GM08714 (cell line): Measurements from ENCODE around the gene LEFTY1.

Source experiments
- H3K4me3 ChIP-seq: fragments of 200-500 bp; sonication (Bioruptor generic); 2 replicates; pipeline ENCODE4 v1.5.1; 2014; ENCODE audit warnings: mild to moderate bottlenecking, low read length, inconsistent platforms
- ZNF274 ChIP-seq: IDR thresholded peaks from 2 replicates; pipeline ENCODE4 v1.6.1; 2012; ENCODE audit warnings: mild to moderate bottlenecking, low read depth, low read length

LEFTY1 gene

DNA sequence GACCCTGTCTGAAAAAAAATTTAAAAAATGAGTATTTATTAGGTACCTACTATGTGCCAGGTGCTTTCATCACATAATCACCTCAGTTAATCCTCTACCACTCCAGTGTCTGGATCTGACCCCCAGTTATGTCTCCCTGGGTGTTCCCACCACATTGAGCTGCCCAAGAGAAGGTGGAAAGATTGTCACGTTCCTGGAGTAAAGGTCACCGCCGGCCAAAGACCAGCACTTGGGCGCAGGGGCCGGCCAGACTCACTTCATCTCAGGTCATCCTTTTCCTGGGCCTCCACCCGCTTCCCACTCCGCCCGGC, 34.4 kb upstream of the LEFTY1 start:
- no peak for TF ChIP-seq ZNF274
- H3K4me3 ChIP-seq, result peak overlapping the region; percentile 82

DNA sequence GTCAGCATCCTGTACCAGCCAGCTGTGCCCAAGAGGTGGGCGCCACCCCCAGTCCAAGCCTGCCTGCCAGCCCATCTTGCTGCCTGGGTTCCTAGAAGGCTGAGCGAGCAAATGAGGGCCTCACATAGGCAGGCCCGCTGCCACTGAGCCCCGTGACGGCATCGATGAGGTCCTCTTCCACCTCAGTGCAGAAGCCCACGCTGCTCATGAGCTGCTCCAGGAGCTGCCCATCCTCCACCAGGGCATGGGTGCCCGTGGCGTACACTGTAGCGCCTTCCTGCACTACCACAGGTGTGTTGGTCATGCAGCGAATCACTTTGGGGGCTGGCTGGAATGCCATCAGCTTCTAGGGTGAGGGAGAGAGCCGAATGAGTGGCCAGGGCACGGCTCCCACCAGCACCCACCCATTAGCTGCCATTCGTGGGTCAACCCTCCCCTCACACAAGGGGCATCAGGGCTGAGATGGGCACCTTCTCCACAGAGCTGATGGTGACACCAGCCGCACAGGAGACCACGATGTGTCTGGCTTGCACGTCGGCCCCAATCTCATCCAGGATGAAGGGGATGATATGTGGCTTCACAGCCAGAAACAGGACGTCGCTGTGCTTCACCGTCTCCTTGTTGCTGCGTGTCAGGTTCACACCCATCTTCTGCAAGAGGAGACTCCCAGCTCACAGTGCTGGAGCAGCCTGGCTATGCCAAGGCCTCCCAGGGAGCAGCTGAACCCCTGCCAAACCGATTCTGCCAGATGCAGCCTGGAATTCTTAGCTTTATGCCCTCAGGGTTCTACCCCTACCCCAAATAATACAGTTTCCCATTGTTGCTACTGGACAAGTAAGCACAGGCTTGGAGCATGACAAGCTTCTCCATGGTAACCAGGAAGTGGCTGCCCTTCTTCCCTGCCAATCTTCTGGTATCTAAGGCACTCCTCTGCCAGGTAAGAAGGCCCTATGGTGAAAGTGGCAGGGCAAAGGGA, 33.1 kb upstream of the LEFTY1 start:
- no peak overlapping the region for H3K4me3 ChIP-seq
- no peak for TF ChIP-seq ZNF274

DNA sequence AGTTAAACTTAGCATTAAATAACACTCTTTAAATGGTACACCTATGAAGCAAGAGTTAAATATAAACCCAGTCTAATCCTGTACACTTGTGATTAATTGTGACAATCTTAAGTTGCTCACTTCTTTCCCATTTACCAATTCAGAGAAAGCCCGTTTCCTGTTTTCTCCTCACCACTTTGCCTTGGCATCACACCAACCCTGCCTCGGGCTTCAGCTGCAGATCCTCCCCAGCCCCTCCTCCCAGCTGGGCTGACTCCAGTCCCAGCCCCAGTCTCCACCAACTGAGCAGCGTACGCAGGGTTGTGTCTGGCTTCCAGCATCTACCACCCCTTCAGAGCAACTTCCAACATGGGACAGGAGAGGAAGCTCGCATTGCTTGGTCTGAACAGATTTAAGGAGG, 31.0 kb upstream of the LEFTY1 start:
- no peak overlapping the region for H3K4me3 ChIP-seq
- no peak for TF ChIP-seq ZNF274

DNA sequence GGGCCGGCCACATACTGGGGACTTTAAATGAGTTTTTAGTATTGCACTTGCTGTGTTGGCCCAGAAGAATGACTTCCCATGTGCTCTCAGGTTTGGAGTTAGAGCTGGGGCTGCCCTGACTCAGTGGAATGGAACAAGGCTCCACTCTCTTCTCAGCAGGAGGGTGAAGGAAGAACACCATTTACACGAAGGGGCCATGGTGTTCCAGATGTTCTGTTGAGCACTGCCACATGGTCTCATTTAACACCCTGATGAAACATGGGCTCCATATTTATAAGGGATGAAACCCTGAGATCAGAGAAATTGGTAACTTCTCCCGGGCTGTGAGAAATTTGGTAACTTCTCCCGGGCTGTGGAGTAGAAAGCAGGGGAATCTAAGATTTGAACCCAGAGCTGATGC, 29.3 kb upstream of the LEFTY1 start:
- TF ChIP-seq ZNF274, result no peak
- no peak overlapping the region for H3K4me3 ChIP-seq

DNA sequence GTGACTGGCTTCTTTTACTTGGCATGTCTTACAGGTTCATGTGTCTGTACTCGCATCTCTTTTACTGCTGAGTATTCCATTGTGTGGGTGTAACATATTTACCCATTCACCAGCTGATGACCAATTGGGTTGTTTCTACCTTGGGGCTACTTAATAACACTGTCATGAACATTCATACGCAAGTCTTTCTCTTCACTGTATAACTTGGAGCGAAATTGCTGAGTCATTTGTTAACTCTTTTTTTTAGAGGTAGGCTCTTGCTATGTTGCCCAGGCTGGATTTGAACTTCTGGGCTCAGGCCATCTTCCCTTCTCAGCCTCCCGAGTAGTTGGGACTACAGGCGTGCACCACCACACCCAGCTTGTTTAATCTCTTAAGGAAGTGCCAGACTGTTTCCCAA, 28.6 kb upstream of the LEFTY1 start:
- no peak overlapping the region for H3K4me3 ChIP-seq
- no peak for TF ChIP-seq ZNF274

DNA sequence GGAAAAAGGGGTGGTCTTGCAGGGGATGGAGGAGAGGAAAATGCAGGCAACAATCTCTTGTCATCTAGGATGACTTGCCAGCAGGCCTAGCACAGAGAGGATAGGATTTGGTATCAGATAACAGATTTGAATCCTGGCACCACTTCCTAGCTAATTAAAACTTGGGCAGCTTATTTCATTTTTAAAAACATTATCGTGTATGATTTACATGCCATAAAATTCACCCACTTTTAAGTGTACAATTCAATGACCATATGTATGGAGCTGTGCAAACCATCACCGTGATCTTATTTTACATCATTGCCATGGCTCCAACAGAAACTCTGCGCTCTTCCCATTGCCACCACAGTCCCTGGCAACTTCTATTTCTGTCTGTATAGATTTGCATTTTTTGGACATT, 28.2 kb upstream of the LEFTY1 start:
- no peak for TF ChIP-seq ZNF274
- H3K4me3 ChIP-seq, result no peak overlapping the region

DNA sequence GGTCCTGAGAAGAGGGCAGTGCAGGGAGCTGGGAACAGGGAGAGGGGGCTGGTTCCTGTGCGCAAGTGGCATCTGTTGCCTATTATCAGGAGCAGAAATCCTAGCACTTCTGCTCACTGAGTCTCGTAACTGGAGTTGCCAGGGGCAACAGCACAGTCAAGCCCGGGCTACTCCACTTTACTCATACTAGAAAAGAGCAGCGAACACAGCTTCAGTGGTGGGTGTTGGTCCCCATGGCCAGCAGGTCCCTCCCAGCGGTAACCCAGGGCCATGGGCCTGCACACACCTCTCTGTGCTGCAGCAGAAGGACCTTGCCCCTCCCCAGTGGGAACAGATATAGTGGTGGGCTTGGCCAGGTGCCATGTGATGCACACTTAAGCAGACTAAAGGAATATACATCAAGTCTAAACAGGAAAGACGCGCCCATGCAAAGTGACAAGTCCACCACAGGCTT, 26.6 kb upstream of the LEFTY1 start:
- no peak for TF ChIP-seq ZNF274
- H3K4me3 ChIP-seq, result no peak overlapping the region

DNA sequence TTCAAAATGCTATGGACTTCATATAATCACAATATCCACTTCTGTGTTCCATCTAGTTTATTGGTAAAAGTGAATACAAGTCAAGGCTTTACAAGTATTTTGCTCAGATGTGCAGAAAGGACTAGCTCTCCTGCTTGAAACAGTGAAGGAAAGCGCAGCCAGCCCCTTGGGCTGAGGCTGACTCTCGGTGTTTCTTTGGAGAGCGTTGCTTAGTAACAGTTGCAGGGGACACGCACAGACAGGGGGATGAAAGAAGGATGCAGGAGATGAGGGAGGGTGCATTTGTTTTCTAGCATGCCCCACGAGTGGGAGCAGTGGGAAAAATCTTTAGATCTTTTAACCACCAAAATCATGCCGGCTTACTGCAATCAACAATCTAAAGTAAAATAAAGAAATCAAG, 26.0 kb upstream of the LEFTY1 start:
- H3K4me3 ChIP-seq, result no peak overlapping the region

DNA sequence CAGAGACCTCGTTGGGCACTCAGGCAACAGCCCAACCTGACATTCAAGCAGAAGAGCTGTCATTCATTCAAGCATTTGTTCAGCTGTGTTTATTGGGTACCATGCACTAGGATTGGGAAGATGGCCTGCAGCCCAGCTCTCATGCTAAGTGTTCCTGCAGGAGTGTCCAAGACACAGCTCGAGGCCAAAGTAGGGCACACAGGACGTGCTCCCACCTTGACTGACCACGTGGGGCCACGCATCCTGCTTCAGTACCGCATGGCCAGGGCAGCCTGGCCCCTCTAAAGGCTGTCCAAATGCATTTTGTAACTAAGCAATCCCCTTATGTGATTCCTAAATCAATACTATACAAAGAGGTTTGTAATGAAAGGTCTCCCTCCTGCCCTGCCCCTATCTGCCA, 25.4 kb upstream of the LEFTY1 start:
- no peak for TF ChIP-seq ZNF274
- H3K4me3 ChIP-seq, result no peak overlapping the region

More for the DNA sequence above, 26.0 kb upstream of the LEFTY1 start:
- no peak for TF ChIP-seq ZNF274

DNA sequence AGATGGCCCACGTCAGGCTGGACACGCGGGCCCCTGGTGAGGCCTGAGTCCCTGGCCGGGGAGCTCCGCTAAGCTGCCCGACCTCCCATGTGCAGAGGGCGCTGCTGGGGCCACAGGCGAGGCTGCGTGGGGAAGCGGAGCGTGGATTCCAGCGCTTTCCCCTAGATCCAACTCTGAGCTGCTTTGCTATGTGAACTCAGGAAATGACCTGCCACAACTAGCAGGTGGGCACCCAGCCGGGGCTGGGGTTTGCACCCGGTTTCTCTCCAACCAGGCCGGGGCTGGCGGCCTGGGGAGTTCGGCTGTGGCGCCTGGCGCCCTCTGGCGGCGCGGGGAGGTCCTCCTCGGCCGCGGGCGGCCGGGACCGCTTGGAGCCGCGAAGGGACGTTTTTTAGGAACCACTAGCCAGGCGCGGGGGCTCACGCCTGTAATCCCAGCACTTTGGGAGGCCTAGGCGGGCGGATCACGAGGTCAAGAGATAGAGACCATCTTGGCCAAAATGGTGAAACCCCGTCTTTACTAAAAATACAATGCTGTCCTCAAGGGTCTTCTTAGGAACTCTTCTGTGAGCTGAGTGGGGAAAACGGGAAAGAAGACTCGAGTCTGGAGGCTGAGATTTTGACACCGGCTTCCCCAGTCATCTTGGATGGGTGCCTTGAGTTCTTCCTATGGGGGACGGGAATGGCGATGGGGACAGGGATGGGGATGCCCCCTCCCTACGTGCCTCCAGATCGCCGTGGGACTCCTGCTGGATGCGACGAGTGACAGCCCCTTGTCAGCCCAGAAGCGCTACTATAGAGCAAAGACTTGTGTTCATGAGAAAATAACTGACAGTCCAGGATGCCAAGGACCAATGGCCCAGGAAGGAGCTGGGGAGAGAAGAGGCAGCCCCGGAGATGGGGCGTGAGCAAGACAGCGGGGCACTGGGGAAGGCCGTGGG, 22.5 kb upstream of the LEFTY1 start:
- TF ChIP-seq ZNF274, result no peak
- no peak overlapping the region for H3K4me3 ChIP-seq

DNA sequence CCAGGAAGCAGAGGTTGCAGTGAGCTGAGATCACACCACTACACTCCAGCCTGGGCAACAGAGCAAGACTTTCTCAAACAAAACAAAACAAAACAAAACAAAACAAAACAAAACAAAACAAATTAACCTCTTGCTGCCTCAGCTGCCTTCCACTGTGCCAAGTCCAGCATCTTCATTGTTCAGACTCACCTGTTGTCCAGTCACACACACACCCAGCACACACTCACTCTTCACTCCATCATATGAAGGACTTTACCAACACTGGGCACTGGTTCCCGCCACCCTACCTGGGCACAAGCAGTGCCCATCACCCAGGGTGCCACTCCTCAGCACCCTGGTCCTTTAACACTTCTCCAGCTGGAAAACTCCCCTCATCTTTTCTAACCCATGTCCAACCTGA, 20.5 kb upstream of the LEFTY1 start:
- no peak for TF ChIP-seq ZNF274
- no peak overlapping the region for H3K4me3 ChIP-seq

DNA sequence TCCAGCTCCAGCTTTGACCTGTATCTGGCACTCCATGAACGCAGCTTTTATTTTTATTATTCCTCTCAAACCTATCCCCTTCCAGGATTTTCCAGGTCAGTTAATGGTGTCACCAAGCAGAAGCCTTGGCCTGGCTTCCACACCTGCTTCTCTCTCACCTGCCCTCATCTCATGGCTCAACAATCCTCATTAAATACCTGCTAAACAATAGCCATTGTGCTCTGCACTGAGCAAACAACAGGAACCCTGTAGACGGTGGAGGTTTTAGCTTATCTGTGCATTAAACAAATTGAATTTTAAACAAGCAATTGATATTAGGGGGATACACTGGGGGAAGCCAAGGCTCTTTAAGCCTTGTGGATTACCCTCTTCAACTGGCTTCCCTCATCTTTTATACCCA, 19.8 kb upstream of the LEFTY1 start:
- TF ChIP-seq ZNF274, result no peak
- no peak overlapping the region for H3K4me3 ChIP-seq

DNA sequence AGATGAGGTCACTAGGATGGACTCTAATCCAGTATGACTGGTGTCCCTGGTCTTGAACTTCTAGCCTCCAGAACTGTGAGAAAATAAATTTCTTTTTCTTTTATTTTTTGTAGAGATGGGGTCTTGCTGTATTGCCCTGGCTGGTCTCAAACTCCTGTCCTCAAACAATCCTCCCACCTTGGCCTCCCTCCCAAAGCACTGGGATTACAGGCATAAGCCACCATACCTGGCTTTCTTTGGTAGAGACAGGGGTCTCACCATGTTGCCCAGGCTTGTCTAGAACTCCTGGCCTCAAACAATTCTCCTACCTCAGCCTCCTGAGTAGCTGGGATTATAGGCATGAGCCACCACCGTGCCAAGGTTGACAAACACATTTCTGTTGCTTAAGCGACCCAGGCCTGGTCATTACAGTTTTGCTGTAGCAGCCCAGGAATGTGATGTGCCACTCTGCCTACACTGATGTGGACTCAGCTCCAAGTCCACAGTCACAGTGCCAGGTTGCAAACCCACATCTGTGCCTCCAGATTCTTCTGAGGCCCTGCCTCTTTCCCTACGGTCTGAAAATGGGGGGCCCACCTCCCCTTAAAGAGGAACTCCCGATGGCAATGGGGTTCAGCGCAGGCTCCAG, 19.2 kb upstream of the LEFTY1 start:
- no peak for TF ChIP-seq ZNF274
- no peak overlapping the region for H3K4me3 ChIP-seq

DNA sequence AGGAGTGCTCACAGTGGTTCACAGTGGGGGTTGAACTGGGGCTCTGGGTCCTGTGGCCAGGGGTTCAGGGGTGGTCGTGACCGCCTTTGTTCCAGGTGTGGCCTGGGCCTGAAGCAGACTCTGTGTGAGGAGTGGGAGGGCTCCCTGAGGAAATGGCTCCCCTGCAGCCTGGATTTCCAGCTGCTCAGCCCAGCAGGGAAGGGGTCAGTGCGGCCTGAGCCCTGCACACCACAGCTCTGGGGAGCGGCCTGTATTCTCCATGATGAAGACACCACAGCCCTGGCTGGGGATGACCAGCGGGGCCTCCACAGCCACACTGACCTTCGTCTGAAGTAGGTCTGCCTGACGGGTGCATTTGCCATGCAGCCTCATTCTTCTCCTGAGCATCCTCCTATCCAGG, 18.4 kb upstream of the LEFTY1 start:
- H3K4me3 ChIP-seq, result no peak overlapping the region
- no peak for TF ChIP-seq ZNF274
